Kidney epithelial cell (primary cell): ENCODE results near the gene NRROS. TPM values are rescaled to one million over a fixed set of nuclear protein-coding genes. Genes with fewer than 3 reads are reported as not detected.

Experiments used
- DNase-seq: peaks from one replicate; pipeline ENCODE4 v3.0.0-alpha.2; 2010; ENCODE audit warnings: low read depth
- H3K27me3 ChIP-seq: 2 replicates; pipeline ENCODE4 v1.6.0; 2011; ENCODE audit warnings: low read length; ENCODE audit not compliant: control insufficient read depth, insufficient read depth
- H3K36me3 ChIP-seq: 2 replicates; pipeline ENCODE4 v1.5.1; 2011; ENCODE audit warnings: low read length; ENCODE audit not compliant: control insufficient read depth, insufficient read depth
- H3K4me3 ChIP-seq: 2 replicates; pipeline ENCODE4 v1.5.1; 2011; ENCODE audit warnings: low read depth, mild to moderate bottlenecking, control low read depth, low read length
- CTCF ChIP-seq: IDR thresholded peaks from 2 replicates; pipeline ENCODE4 v1.5.1; 2011; ENCODE audit warnings: mild to moderate bottlenecking, moderate library complexity, low read length, control low read depth, inconsistent platforms; ENCODE audit not compliant: insufficient read depth, poor library complexity, severe bottlenecking
- total RNA-seq: library from RNA; depleted of rRNA; stranded (reverse); fragments of >200 nt; gene quantifications from 2 replicates; pipeline ENCODE4 v1.2.3, GENCODE V29; 2015

Gene NRROS
- total RNA-seq, 1 donor from 2014 or later = 1.8 TPM

- DNase-seq = no peak
- Histone ChIP-seq H3K36me3 (no peaks in the 10 kb centered on the region), H3K4me3 (no peak overlapping the region), H3K27me3 (peaks cover 2% of the 10 kb centered on the region)
- no peak for TF ChIP-seq CTCF
Measured at GRCh38 chr3:196677353-196677752, 37.9 kb downstream of the NRROS start.

- DNase-seq = no peak
- Histone ChIP-seq H3K36me3 (no peaks in the 10 kb centered on the region), H3K27me3 (peaks cover 2% of the 10 kb centered on the region), H3K4me3 (no peak overlapping the region)
- TF ChIP-seq CTCF = no peak
Measured at GRCh38 chr3:196677931-196678330, 38.4 kb downstream of the NRROS start.

GRCh38 chr3:196684548-196685407 lies 45.3 kb downstream of the NRROS start:
- H3K36me3 ChIP-seq = no peaks in the 10 kb centered on the region
- TF ChIP-seq CTCF = peak; percentile 77
- no peaks in the 10 kb centered on the region for H3K27me3 ChIP-seq
- no peak overlapping the region for H3K4me3 ChIP-seq
- no peak for DNase-seq

GRCh38 chr3:196686436-196686835 lies 46.9 kb downstream of the NRROS start:
- TF ChIP-seq CTCF = no peak
- H3K4me3 ChIP-seq = no peak overlapping the region
- H3K36me3 ChIP-seq = no peaks in the 10 kb centered on the region
- DNase-seq = no peak
- no peaks in the 10 kb centered on the region for H3K27me3 ChIP-seq

- no peak for TF ChIP-seq CTCF
- H3K4me3 ChIP-seq = no peak overlapping the region
- DNase-seq = no peak
- H3K27me3 ChIP-seq = no peaks in the 10 kb centered on the region
- no peaks in the 10 kb centered on the region for H3K36me3 ChIP-seq
Measured at GRCh38 chr3:196688349-196688748, 48.9 kb downstream of the NRROS start.
